Kidney (tissue), 14 donors: ENCODE results near the gene YARS1. TPM values are rescaled to one million over a fixed set of nuclear protein-coding genes. Genes with fewer than 3 reads are reported as not detected.

Experiments
- DNase-seq, 5 donors: peaks; one replicate each; pipeline ENCODE4 v3.0.0-alpha.2; 2013 to 2020
- FAIRE-seq: peaks from 2 replicates; lab custom pipeline; 2012; peaks lifted over from hg19 to GRCh38; lab: Jason Lieb, UNC
- H3K27ac ChIP-seq, 2 donors: one replicate each; pipeline ENCODE4 v1.7.0; 2013; ENCODE audit warnings: low read depth in 2 of 2, low read length in 2 of 2, inconsistent platforms in 1 of 2
- H3K27me3 ChIP-seq: one replicate; pipeline ENCODE4 v1.7.1; 2013; ENCODE audit warnings: low read length, inconsistent platforms; ENCODE audit not compliant: control insufficient read depth, insufficient read depth
- H3K36me3 ChIP-seq, 3 donors: one replicate each; pipeline versions ENCODE4 v1.7.0 to v1.7.1; 2013; ENCODE audit warnings: low read length in 3 of 3, control low read depth in 1 of 3, inconsistent platforms in 1 of 3; ENCODE audit not compliant: insufficient read depth in 3 of 3, control insufficient read depth in 2 of 3
- H3K4me1 ChIP-seq, 3 donors: one replicate each; pipeline versions ENCODE4 v1.7.0 to v1.7.1; 2013; ENCODE audit warnings: low read length in 3 of 3, inconsistent platforms in 1 of 3, low read depth in 1 of 3; ENCODE audit not compliant: control insufficient read depth in 2 of 3, insufficient read depth in 2 of 3
- H3K4me3 ChIP-seq, 3 donors: one replicate each; pipeline versions ENCODE4 v1.7.0 to v1.8.1; 2013; ENCODE audit warnings: low read length in 3 of 3, control low read depth in 1 of 3, inconsistent platforms in 1 of 3
- H3K9ac ChIP-seq, 3 donors: one replicate each; pipeline versions ENCODE4 v1.7.0 to v1.7.1; 2013; ENCODE audit warnings: low read length in 3 of 3, control low read depth in 1 of 3, inconsistent platforms in 1 of 3
- H3K9me3 ChIP-seq, 3 donors: one replicate each; pipeline versions ENCODE4 v1.7.0 to v1.7.1; 2013; ENCODE audit warnings: low read length in 3 of 3, control low read depth in 1 of 3, inconsistent platforms in 1 of 3; ENCODE audit not compliant: control insufficient read depth in 2 of 3, insufficient read depth in 1 of 3
- intact Hi-C: fragments of 100-400 bp; cut with DNase I; formaldehyde crosslinking; loops from one replicate; pipeline ENCODE4 v1.11.1; 2022
- polyA plus RNA-seq: library from polyadenylated mRNA; stranded (reverse); fragments of 350-450 nt; fragmentation: Illumina TruSeq; extraction: RNeasy Lipid Tissue Mini Kit (QIAGEN cat#74804); gene quantifications from one replicate; pipeline ENCODE4 v1.2.3, GENCODE V29; 2014; ENCODE audit warnings: low read depth, low replicate concordance; ENCODE audit not compliant: insufficient read depth
- total RNA-seq: library from RNA; stranded (reverse); fragmentation: NEBNext Ultra II Directional; extraction: Animal tissue kit (Norgen Biotek cat#: 25700); gene quantifications from one replicate; pipeline ENCODE4 v1.2.1, GENCODE V29; 2021
- TF ChIP-seq, protein P1 (sequence below): IDR thresholded peaks from 3 replicates; pipeline ENCODE4 v1.5.1; 2012; ENCODE audit warnings: mild to moderate bottlenecking, moderate library complexity, borderline replicate concordance; ENCODE audit not compliant: insufficient read depth; ENCODE audit errors: extremely low read depth
- donor health status: control.
- donor health status: control.
- donor health status: control.
- donor health status: control.
- donor health status: control.
- donor health status: DM: yes; HTN: yes; CAD: no.
- donor health status: Normal renal cell carcinoma (clear cell type).

YARS1 gene
- total and polyA plus RNA-seq, 2 donors from 2014 or later, result 24.8 to 86.1 TPM

GRCh38 chr1:32780005-32780404 is 37.2 kb downstream of the YARS1 start:
- Histone ChIP-seq H3K27me3 (no peaks in the 10 kb centered on the region), H3K4me1 (no peaks in the 10 kb centered on the region), H3K9ac (no peak overlapping the region), H3K4me3 (no peak overlapping the region), H3K27ac (no peak overlapping the region), H3K9me3 (no peaks in the 10 kb centered on the region), H3K36me3 (peaks cover 2 to 28% (median 7%) of the 10 kb centered on the region in 3 donors)
- DNase-seq (peak in 1 of 5 donors; percentile 28), FAIRE-seq (no peak)
- TF ChIP-seq, protein P1, sequence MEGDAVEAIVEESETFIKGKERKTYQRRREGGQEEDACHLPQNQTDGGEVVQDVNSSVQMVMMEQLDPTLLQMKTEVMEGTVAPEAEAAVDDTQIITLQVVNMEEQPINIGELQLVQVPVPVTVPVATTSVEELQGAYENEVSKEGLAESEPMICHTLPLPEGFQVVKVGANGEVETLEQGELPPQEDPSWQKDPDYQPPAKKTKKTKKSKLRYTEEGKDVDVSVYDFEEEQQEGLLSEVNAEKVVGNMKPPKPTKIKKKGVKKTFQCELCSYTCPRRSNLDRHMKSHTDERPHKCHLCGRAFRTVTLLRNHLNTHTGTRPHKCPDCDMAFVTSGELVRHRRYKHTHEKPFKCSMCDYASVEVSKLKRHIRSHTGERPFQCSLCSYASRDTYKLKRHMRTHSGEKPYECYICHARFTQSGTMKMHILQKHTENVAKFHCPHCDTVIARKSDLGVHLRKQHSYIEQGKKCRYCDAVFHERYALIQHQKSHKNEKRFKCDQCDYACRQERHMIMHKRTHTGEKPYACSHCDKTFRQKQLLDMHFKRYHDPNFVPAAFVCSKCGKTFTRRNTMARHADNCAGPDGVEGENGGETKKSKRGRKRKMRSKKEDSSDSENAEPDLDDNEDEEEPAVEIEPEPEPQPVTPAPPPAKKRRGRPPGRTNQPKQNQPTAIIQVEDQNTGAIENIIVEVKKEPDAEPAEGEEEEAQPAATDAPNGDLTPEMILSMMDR, result no peak
- intact Hi-C loops, result no loop called here

- Histone ChIP-seq H3K4me1 (no peaks in the 10 kb centered on the region), H3K4me3 (no peak overlapping the region), H3K9ac (no peak overlapping the region), H3K27me3 (no peaks in the 10 kb centered on the region), H3K9me3 (no peaks in the 10 kb centered on the region), H3K27ac (no peak overlapping the region), H3K36me3 (peaks cover 2 to 28% (median 7%) of the 10 kb centered on the region in 3 donors)
- peak in 1 of 5 donors; percentile 24 for DNase-seq
- TF ChIP-seq, protein P1, result no peak
- intact Hi-C loops, result no loop called here
- no peak for FAIRE-seq
Measured at GRCh38 chr1:32779242-32779641, 37.9 kb downstream of the YARS1 start.

GRCh38 chr1:32775640-32776337 is 41.4 kb downstream of the YARS1 start:
- Histone ChIP-seq H3K36me3 (peaks cover 0 to 23% (median 9%) of the 10 kb centered on the region in 3 donors), H3K4me1 (no peaks in the 10 kb centered on the region), H3K9ac (no peak overlapping the region), H3K27ac (no peak overlapping the region), H3K9me3 (no peaks in the 10 kb centered on the region), H3K4me3 (no peak overlapping the region), H3K27me3 (no peaks in the 10 kb centered on the region)
- DNase-seq (peak in 1 of 5 donors; percentile 31), FAIRE-seq (no peak)
- intact Hi-C loops, result no loop called here
- TF ChIP-seq, protein P1, result no peak
